OCI-M1 (cell line): ENCODE results near the gene CPN1.
"Not testable (repeated sequence)": the region's sequence is repeated elsewhere in the genome, so short reads cannot be mapped to it uniquely, and the experiment has no call there.

Experiments used
- DNase-seq: peaks from one replicate; lab custom pipeline; 2025; lab: John Stamatoyannopoulos, UW

CPN1 gene

GRCh38 chr10:100081075-100082001 is at the start of gene CPN1:
CPN1 (minus strand) TSS chr10:100081869; CDS start chr10:100081625, 244 bp downstream.
- DNase-seq = no peak

GRCh38 chr10:100130831-100131230 is 49.2 kb upstream of the CPN1 start:
- DNase-seq = no peak

- peak; percentile 51 for DNase-seq
Measured at GRCh38 chr10:100129424-100129823, 47.8 kb upstream of the CPN1 start.

- no peak for DNase-seq
Measured at GRCh38 chr10:100128951-100129350, 47.3 kb upstream of the CPN1 start.

GRCh38 chr10:100125335-100125734 is 43.7 kb upstream of the CPN1 start:
- DNase-seq = peak; percentile 21

DNA sequence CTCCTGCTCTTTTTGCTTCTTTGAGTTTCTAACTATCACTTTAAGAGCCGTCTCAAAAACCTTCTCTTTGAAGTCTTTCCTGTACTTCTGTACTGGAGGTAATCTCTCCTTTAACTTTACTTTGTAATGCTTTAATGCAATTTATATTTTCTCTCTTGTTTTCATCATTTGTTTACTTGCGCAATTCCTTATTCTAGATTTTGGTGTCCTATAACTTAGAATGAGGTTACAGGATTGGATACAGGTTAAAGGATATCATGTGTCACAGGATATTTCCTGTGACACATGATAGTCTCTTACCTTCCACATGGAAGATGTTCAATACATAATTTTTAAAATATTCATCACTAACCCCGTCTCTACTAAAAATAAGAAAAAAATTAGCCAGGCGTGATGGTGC is 42.4 kb upstream of the CPN1 start:
- DNase-seq = no peak

- no peak for DNase-seq
Measured at GRCh38 chr10:100122780-100123179, 41.1 kb upstream of the CPN1 start.

DNA sequence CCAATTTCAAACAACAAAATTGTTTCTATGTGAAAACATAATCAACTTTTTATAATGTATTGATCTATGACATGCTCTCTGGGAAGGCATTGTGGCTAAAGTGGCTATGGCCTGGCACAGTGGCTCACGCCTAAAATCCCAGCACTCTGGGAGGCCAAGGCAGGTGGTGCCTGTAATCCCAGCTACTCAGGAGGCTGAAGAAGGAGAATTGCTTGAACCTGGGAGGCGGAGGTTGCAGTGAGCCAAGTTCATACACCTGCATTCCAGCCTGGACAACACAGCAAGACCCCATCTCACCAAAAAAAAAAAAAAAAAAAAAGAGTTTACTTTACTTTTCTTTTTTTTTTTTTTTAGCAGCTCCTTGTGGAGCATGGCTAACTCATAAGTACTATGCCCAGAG is 38.9 kb upstream of the CPN1 start:
- DNase-seq = no peak

GRCh38 chr10:100119726-100120125 is 38.1 kb upstream of the CPN1 start:
- no peak for DNase-seq

DNA sequence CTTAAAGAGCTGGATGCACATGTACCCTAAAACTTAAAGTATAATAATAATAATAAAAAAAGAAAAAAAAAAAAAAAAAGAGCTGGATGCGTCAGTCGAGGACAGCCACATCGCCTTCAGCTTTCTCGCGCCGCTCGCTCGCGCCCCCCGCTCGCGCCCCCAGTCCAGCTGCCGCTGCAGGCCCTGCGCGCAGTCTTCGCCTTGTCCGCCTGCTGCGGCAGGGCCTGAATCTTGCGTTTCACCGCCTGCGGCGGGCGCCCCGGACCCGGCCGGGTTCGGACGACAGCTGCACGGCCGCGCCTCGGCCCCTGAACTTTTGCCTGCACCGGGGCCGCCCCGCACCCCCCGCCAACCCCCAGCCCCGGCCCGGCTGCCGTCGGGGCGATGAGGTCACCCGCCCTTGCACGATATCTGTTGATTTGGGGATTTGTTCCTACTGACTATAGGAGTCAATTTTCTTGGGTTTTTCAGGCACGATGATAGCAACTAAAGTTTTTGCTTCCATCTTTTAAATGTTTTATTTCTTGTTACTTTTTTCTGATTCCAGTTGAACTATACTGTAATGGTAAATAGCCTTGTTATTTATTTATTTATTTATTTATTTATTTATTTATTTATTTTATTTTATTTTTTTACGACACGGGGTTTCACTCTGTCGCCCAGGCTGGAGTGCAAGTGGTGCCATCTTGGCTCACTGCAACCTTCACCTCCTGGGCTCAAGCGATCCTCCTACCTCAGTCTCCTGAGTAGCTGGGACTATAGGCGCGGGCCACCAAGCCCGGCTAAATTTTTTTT is 33.5 kb upstream of the CPN1 start:
- no peak for DNase-seq

DNA sequence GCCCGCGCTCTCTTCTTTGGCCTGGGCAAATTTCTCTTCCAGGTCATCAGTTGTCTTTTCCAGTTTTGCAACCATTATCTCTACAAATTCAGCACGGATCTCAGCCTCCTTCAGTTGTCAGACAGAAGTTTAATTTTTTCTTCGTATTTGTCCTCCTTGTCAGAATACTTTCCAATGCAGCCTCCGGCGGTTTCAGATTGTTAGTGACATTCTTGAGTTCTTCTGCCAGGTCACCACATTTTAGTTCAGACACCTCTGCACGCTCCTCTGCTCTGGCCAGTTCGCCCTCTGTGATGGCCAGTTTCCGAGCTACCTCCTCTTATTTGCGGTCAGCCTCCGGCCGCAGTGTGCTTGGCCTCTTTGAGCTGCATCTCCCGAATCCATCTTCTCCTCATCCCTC is 32.8 kb upstream of the CPN1 start:
- no peak for DNase-seq

- peak; percentile 14 for DNase-seq
Measured at GRCh38 chr10:100109670-100110069, 28.0 kb upstream of the CPN1 start.

GRCh38 chr10:100106865-100107264 is 25.2 kb upstream of the CPN1 start:
- DNase-seq = no peak

GRCh38 chr10:100104300-100104699 is 22.6 kb upstream of the CPN1 start:
- no peak for DNase-seq

GRCh38 chr10:100103581-100103980 is 21.9 kb upstream of the CPN1 start:
- no peak for DNase-seq

DNA sequence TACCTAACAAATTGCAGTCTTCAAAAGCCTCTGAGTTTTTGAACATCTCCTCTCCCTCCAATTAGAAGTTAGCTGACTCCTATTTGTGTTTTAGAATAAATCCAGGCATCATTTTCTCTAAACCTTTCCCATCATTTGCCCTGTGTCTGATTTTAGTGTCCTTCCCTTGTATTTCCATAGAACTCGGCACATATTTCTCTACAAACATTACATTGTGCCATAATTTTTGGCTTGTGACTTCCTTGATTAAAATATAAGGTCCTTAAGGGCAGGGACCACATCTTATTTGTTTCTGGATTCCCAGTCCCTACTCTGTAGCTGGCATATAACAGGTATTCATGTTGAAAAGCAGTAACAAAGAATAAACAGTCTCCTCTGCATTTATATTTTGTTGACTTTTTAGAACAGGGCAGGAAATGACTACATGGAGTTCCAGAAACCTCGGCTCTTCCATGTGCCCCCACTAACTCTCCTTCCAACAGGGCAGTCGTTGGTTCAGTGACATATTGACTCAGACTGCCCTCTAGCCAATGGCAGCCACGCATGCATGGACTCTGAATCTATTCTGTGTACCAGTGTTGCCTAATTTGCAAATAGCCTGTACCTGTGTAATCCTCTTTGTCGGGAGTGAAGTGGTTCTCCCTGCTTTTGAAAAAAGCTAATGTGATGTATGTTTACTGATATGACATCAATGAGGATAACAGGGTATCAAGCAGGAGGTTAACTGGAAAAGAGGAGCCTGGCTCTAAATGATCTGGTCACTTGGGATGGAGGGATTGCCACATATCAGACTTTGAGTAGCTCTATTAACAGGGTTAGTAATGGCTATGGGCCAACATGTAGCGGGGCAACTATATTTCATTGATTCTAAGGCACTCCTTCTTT is 19.8 kb upstream of the CPN1 start:
- DNase-seq = no peak

GRCh38 chr10:100100651-100101184 is 19.0 kb upstream of the CPN1 start:
- peak; percentile 44 for DNase-seq

GRCh38 chr10:100089241-100089640 is 7.6 kb upstream of the CPN1 start:
- no peak for DNase-seq

- not testable (repeated sequence) for DNase-seq
Measured at GRCh38 chr10:100086708-100087107, 5.0 kb upstream of the CPN1 start.

GRCh38 chr10:100085596-100085995 is 3.9 kb upstream of the CPN1 start:
- no peak for DNase-seq

GRCh38 chr10:100083623-100084022 is 2.0 kb upstream of the CPN1 start:
- no peak for DNase-seq

GRCh38 chr10:100082276-100082675 is 607 bp upstream of the CPN1 start:
- not testable (repeated sequence) for DNase-seq
